K562 (cell line): Measurements from ENCODE around the gene COP1. TPM values are rescaled to one million over a fixed set of nuclear protein-coding genes. Genes with fewer than 3 reads are reported as not detected.
A peak's percentile ranks its signal among the peaks of the same experiment; 100 is the strongest.

Source experiments
- ATAC-seq: fragments of 200-7000 bp; cut with Tn5 transposase; 3 replicates; pipeline ENCODE4 v1.9.1; 2020; ENCODE audit warnings: moderate library complexity
- Bru-seq: library from RNA; stranded (reverse); fragments of 400-500 nt; gene quantifications from one replicate; lab custom pipeline; 2021; lab: Mats Ljungman, UMichigan
- BruChase-seq, 2 experiments: library from RNA; stranded (reverse); fragments of 400-500 nt; gene quantifications; one replicate each; lab custom pipeline; 2021; lab: Mats Ljungman, UMichigan
- BruUV-seq: library from RNA; stranded (reverse); fragments of 400-500 nt; replicated peaks from 2 replicates; lab custom pipeline; 2021; lab: Mats Ljungman, UMichigan
- CTCF ChIA-PET: fragments of 300-600 bp; formaldehyde crosslinking; extraction: SDS; loops from one replicate; lab custom pipeline; 2021; ENCODE audit warnings: low intra/inter-chr PET ratio; lab: Yijun Ruan, JAX
- POLR2A ChIA-PET: fragments of 300-600, 350-650 bp; sonication (Branson Sonifier 250); formaldehyde crosslinking; extraction: SDS; loops from one replicate; lab custom pipeline; 2021; ENCODE audit warnings: antibody characterized with exemption, inconsistent platforms; lab: Yijun Ruan, JAX
- DNase-seq, 4 experiments: peaks; one replicate each; pipeline versions ENCODE4 v3.0.0 to v3.0.0-alpha.2; 2011 to 2018; ENCODE audit warnings: low spot score in 3 of 4, mixed read lengths in 3 of 4; ENCODE audit errors: extremely low read depth in 1 of 4
- FAIRE-seq: peaks from 2 replicates; lab custom pipeline; 2011; peaks lifted over from hg19 to GRCh38; lab: Jason Lieb, UNC
- H2AFZ ChIP-seq: 2 replicates; pipeline ENCODE4 v1.6.0; 2011; ENCODE audit warnings: low read depth, low read length, control low read depth, inconsistent platforms
- H3K27ac ChIP-seq: fragments of 200-600 bp; 3 replicates; pipeline ENCODE4 v1.8.0; 2011; ENCODE audit warnings: low read depth, mild to moderate bottlenecking, control low read depth, inconsistent platforms, low read length, moderate library complexity, mixed read lengths; ENCODE audit errors: extremely low read depth
- H3K27me3 ChIP-seq, 2 experiments: fragments of 300-600 bp in 1 of 2; 2 replicates in 1 of 2; 3 replicates in 1 of 2; pipeline versions ENCODE4 v1.6.0 to v1.8.0; 2011; ENCODE audit warnings: inconsistent platforms in 2 of 2, low read length in 2 of 2, mild to moderate bottlenecking in 1 of 2, mixed read lengths in 1 of 2, moderate library complexity in 1 of 2; ENCODE audit not compliant: control insufficient read depth in 2 of 2, insufficient read depth in 2 of 2
- H3K36me3 ChIP-seq: fragments of 300-600 bp; 3 replicates; pipeline ENCODE4 v1.8.0; 2011; ENCODE audit warnings: mild to moderate bottlenecking, low read length, inconsistent platforms; ENCODE audit not compliant: control insufficient read depth, insufficient read depth
- H3K4me1 ChIP-seq, 2 experiments: fragments of 200-600 bp in 1 of 2; replicated peaks in 1 of 2; 2 replicates in 1 of 2; 3 replicates in 1 of 2; pipeline versions ENCODE4 v1.5.1 to v1.8.0; 2011; ENCODE audit warnings: inconsistent platforms in 2 of 2, low read length in 2 of 2, mild to moderate bottlenecking in 1 of 2, mixed read lengths in 1 of 2, moderate library complexity in 1 of 2; ENCODE audit not compliant: control insufficient read depth in 2 of 2, insufficient read depth in 2 of 2
- H3K4me2 ChIP-seq: 2 replicates; pipeline ENCODE4 v1.6.1; 2011; ENCODE audit warnings: low read length, control low read depth, inconsistent platforms, mixed read lengths; ENCODE audit not compliant: insufficient read depth
- H3K4me3 ChIP-seq: fragments of 200-600 bp; sonication (generic), shearing (Covaris generic); 2 replicates; pipeline ENCODE4 v1.5.1; 2016; ENCODE audit warnings: control low read depth, inconsistent platforms
- H3K79me2 ChIP-seq: fragments of 200-600 bp; 3 replicates; pipeline ENCODE4 v1.8.0; 2011; ENCODE audit warnings: low read length, inconsistent platforms; ENCODE audit not compliant: control insufficient read depth, insufficient read depth
- H3K9ac ChIP-seq, 2 experiments: 2 replicates each; pipeline versions ENCODE4 v1.6.0 to v1.6.1; 2011; ENCODE audit warnings: low read depth in 2 of 2, low read length in 2 of 2, control low read depth in 1 of 2, inconsistent platforms in 1 of 2, mild to moderate bottlenecking in 1 of 2, mixed read lengths in 1 of 2; ENCODE audit not compliant: insufficient read depth in 1 of 2
- H3K9me1 ChIP-seq: one replicate; pipeline ENCODE4 v1.6.0; 2011; ENCODE audit warnings: inconsistent platforms, mild to moderate bottlenecking, low read length, moderate library complexity; ENCODE audit not compliant: control insufficient read depth, insufficient read depth
- H3K9me3 ChIP-seq: replicated peaks from 2 replicates; pipeline ENCODE4 v1.5.1; 2011; ENCODE audit warnings: low read depth, low read length, inconsistent platforms; ENCODE audit not compliant: control insufficient read depth, insufficient read depth
- H4K20me1 ChIP-seq: replicated peaks from 2 replicates; pipeline ENCODE4 v1.6.1; 2011; ENCODE audit warnings: low read length, inconsistent platforms, mixed read lengths; ENCODE audit not compliant: control insufficient read depth, insufficient read depth
- GATAD2B ChIP-seq: fragments of 450-650 bp; IDR thresholded peaks from 2 replicates; pipeline ENCODE4 v1.6.1; 2017; ENCODE audit warnings: mild to moderate bottlenecking, borderline replicate concordance
- HDAC3 ChIP-seq: fragments of 450-650 bp; IDR thresholded peaks from 2 replicates; pipeline ENCODE4 v1.6.1; 2018; ENCODE audit warnings: borderline replicate concordance, mild to moderate bottlenecking, moderate library complexity; ENCODE audit not compliant: partially characterized antibody
- NCOA6 ChIP-seq: fragments of 450-650 bp; IDR thresholded peaks from 2 replicates; pipeline ENCODE4 v1.6.1; 2017; ENCODE audit warnings: mild to moderate bottlenecking
- POLR2AphosphoS5 ChIP-seq: IDR thresholded peaks from 2 replicates; pipeline ENCODE4 v1.6.1; 2011; ENCODE audit warnings: mild to moderate bottlenecking, low read depth, low read length, moderate library complexity; ENCODE audit not compliant: control insufficient read depth, insufficient read depth
- SIN3A ChIP-seq, 2 experiments: fragments of 150-350 bp in 1 of 2; IDR thresholded peaks; 2 replicates each; pipeline ENCODE4 v1.6.1; 2011 to 2016; ENCODE audit warnings: borderline replicate concordance in 2 of 2, low read depth in 2 of 2, low read length in 2 of 2, mild to moderate bottlenecking in 2 of 2, moderate library complexity in 2 of 2; ENCODE audit not compliant: control insufficient read depth in 1 of 2
- SMAD4 ChIP-seq: fragments of 250-450 bp; sonication (Bioruptor Pico); conservative IDR thresholded peaks from 2 replicates; pipeline ENCODE4 v1.8.0; 2021; ENCODE audit warnings: inconsistent platforms, mild to moderate bottlenecking, moderate library complexity
- WGBS: fragments of 100-300 bp; shearing (Covaris generic); methylation state at CpG from one replicate; pipeline ENCODE4 v1.1.6; 2016; ENCODE audit warnings: low coverage, mixed read lengths; ENCODE audit not compliant: insufficient coverage; ENCODE audit errors: missing lambda C conversion rate; 5-methylcytosine and 5-hydroxymethylcytosine counted together
- in situ Hi-C: fragments of 300-500 bp; cut with MboI; formaldehyde crosslinking; loops from 4 replicates; pipeline ENCODE4 v1.15.0; 2018; ENCODE audit warnings: inconsistent platforms, mixed read lengths
- intact Hi-C: fragments of 100-400 bp; cut with micrococcal nuclease; formaldehyde crosslinking; loops from 2 replicates; pipeline ENCODE4 v1.14.2; 2022
- long read RNA-seq, 3 experiments: library from polyadenylated mRNA in 2 of 3; library from RNA in 1 of 3; unstranded in 2 of 3; stranded (forward) in 1 of 3; transcript quantifications; one replicate each; pipeline ENCODE4 v2.0.0, GENCODE V29; 2019 to 2022
- polyA minus RNA-seq, 3 experiments: library from RNA; depleted of rRNA, polyadenylated mRNA; stranded (reverse); fragments of >200 nt; gene quantifications; 2 replicates each; pipeline ENCODE4 v1.2.3, GENCODE V29; 2011
- polyA plus RNA-seq, 8 experiments: library from polyadenylated mRNA; depleted of rRNA in 4 of 8; stranded (reverse) in 5 of 8; unstranded in 3 of 8; fragments of >200 nt; fragmentation: Nextera tagmentation in 2 of 8; fragmentation: Illumina TruSeq in 1 of 8; extraction: Ambion mirVana in 2 of 8; extraction: Trizol in 1 of 8; gene quantifications; 2 replicates each; pipeline versions ENCODE4 v1.2.1 to v1.2.3, GENCODE V29; 2011 to 2014; ENCODE audit warnings: inconsistent platforms in 1 of 8, missing spikeins in 1 of 8
- total RNA-seq, 7 experiments: library from RNA; depleted of rRNA in 6 of 7; stranded (reverse); fragments of >200 nt in 6 of 7; fragmentation: Illumina TruSeq in 2 of 7; extraction: Trizol in 2 of 7; gene quantifications; 2 replicates each; pipeline versions ENCODE4 v1.2.1 to v1.2.3, GENCODE V29; 2011 to 2021; ENCODE audit warnings: low replicate concordance in 1 of 7
- TF ChIP-seq, protein P1 (sequence below): IDR thresholded peaks from 2 replicates; pipeline ENCODE4 v1.6.1; 2016; ENCODE audit warnings: missing genetic modification characterization, missing compliant biosample characterization

Gene COP1
- 123 and 224 TPM in 2 replicates for total RNA-seq (2011; cell fraction: chromatin; rRNA removed; ENCODE audit: low replicate concordance)
- total RNA-seq (2011; cell fraction: nucleolus; rRNA removed), result 57.4 and 60.3 TPM in 2 replicates
- 81.3 and 89.8 TPM in 2 replicates for total RNA-seq (2011; cell fraction: nucleoplasm; rRNA removed)
- total RNA-seq (2014; rRNA removed) (39.1 and 54.6 TPM in 2 replicates), total RNA-seq (2014; rRNA removed; fragmentation: Illumina TruSeq; extraction: Trizol) (77.7 and 90.3 TPM in 2 replicates), total RNA-seq (2015; rRNA removed; fragmentation: Illumina TruSeq; extraction: Trizol) (74.6 and 77.1 TPM in 2 replicates), total RNA-seq (2021) (53.8 and 58.6 TPM in 2 replicates), polyA plus RNA-seq (2011; rRNA removed) (60.6 and 60.8 TPM in 2 replicates), polyA plus RNA-seq (2014; fragmentation: Illumina TruSeq; extraction: Trizol) (56.3 and 58.6 TPM in 2 replicates), polyA plus RNA-seq (2014; fragmentation: Nextera tagmentation; extraction: Ambion mirVana) (10 to 100 TPM; 25.8 to 29.5 TPM), polyA plus RNA-seq (2014; rRNA removed) (43.7 and 46.5 TPM in 2 replicates), polyA minus RNA-seq (2011; rRNA and poly(A)+ RNA removed) (151 and 181 TPM in 2 replicates), Bru-seq, nascent RNA (percentile 85 among the genes with signal in this experiment), BruChase-seq, experiment 1, labeled RNA remaining after a 2-hour chase (percentile 91 among the genes with signal in this experiment), BruChase-seq, experiment 2, labeled RNA remaining after a 6-hour chase (percentile 88 among the genes with signal in this experiment)
- polyA plus RNA-seq (2011; cell fraction: cytosol; rRNA removed), result 20.1 and 43.7 TPM in 2 replicates
- polyA plus RNA-seq (2011; cell fraction: nucleus; rRNA removed), result 22.1 and 43.6 TPM in 2 replicates
- polyA plus RNA-seq (2012), result 53.4 and 55.8 TPM in 2 replicates
- 38.4 and 46.2 TPM in 2 replicates for polyA minus RNA-seq (2011; cell fraction: cytosol; rRNA and poly(A)+ RNA removed)
- 82.7 and 136 TPM in 2 replicates for polyA minus RNA-seq (2011; cell fraction: nucleus; rRNA and poly(A)+ RNA removed)
- long read RNA-seq, experiment 1, transcript COP1-201 (19 exons, 2,124 nt), result minor isoform, 19 of 412 reads
- long read RNA-seq, experiment 1, transcript COP1-204 (20 exons, 3,033 nt), result major isoform, 158 of 412 reads
- long read RNA-seq, experiment 1, partial matches to known transcripts, result 12 of 412 reads
- long read RNA-seq, experiment 1, other reads (novel, unspliced or antisense), result 217 of 412 reads
- long read RNA-seq, experiment 2, transcript COP1-204 (20 exons, 3,033 nt), result major isoform, 15 of 59 reads
- long read RNA-seq, experiment 2, partial matches to known transcripts, result 7 of 59 reads
- long read RNA-seq, experiment 2, other reads (novel, unspliced or antisense), result 35 of 59 reads
- long read RNA-seq, experiment 3, transcript COP1-204 (20 exons, 3,033 nt), result major isoform, 10 of 49 reads
- long read RNA-seq, experiment 3, partial matches to known transcripts, result 14 of 49 reads
- long read RNA-seq, experiment 3, other reads (novel, unspliced or antisense), result 21 of 49 reads

DNA sequence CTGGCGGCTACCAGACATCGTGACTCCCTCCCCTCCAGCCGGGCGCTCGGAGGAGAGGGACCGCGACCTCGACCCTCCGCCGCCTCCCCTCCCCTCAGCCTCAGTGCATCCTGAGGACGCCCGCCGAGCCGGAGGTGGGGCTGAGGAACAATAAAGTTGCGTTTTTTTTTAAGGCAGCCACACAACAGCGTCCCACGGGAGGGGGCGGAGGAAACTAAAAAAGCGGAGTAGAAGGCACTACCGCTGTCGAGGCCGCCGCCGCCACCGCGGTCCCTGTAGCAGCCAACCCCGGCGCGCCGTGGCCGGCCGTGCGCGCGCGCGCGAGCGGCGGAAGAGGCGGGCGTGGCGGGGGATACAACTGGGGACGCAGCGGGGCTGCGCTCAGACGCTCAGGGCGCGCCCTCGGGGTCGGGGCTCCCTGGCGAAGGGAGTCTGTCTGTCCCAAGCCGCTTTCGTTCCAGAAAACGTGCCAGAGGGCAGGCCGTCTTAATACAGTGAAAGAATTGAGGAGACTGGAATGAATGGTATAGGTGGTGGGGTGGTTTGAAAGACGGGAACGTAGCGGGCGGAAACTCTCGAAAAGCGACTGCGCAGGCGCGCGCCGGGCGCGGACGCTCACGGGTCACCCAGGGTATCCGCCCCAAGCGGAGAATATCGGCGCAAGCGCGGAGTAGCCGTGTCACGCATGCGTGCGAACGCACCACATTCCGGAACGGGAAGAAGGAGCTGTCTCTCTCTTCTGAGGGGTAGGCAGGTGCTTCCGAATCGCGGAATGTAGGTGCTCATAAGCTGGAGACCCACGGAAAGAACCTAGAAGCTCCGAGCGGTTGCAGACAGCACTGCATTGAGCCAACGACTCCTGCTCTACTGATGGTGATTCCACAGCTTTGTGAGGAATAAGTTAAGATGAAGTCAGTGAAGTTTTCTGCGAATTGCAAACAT is at the start of gene COP1:
TSS of gene COP1 (minus strand) at position 326 of the 942 bp plus-strand sequence. CDS start at position 18, 308 bp downstream.
- CTCF ChIA-PET, result no interaction called here
- Histone ChIP-seq H3K27me3 (no peaks in the 10 kb centered on the region), H4K20me1 (peaks cover 9% of the 10 kb centered on the region; the same call in 1 of the 2 replicates), H3K9me3 (no peaks in the 10 kb centered on the region), H2AFZ (peak within 1 kb of the TSS; percentile 98), H3K4me2 (peak within 1 kb of the TSS; percentile 96), H3K9ac (peak within 1 kb of the TSS; percentile 89 to 98), H3K27ac (peak within 1 kb of the TSS; percentile 91), H3K4me1 (peaks cover 4 to 21% of the 10 kb centered on the region in 2 experiments; a peak in 3 of 5 replicates), H3K9me1 (no peaks in the 10 kb centered on the region), H3K79me2 (peaks cover 62% of the 10 kb centered on the region), H3K36me3 (no peaks in the 10 kb centered on the region), H3K4me3 (peak within 1 kb of the TSS; percentile 85)
- peak; percentile 92 for ATAC-seq
- intact Hi-C loops, result loop anchor here (5.0 kb wide), 1 partner anchor 90 kb away; no protein-coding TSS in a partner anchor
- BruUV-seq, result no TSS peak
- peak; percentile 95 for FAIRE-seq
- in situ Hi-C loops, result no loop called here
- under 1% methylated on average over 87 of the region's 92 CpGs for WGBS
- POLR2A ChIA-PET, result interaction anchor here (0.7 to 2.3 kb wide), 17 partner anchors 9 to 710 kb away, joined by 3 to 20 read pairs (median 4); no protein-coding TSS in a partner anchor
- DNase-seq, result peak; percentile 97 to 99 (median 98)
- TF ChIP-seq SMAD4 (CRISPR knock-in tag) (peak; percentile 78), NCOA6 (no peak), GATAD2B (peak; percentile 67; the same call in 1 of the 2 replicates), POLR2AphosphoS5 (peak; percentile 91), SIN3A (IDR thresholded peaks at IDR 0.05; ENCODE audit: borderline replicate concordance in 2 of 2, control insufficient read depth in 1 of 2, low read depth in 2 of 2, low read length in 2 of 2) (peak; percentile 73 to 91; a peak in 2 of 4 replicates), HDAC3 (no peak)
- TF ChIP-seq, protein P1, sequence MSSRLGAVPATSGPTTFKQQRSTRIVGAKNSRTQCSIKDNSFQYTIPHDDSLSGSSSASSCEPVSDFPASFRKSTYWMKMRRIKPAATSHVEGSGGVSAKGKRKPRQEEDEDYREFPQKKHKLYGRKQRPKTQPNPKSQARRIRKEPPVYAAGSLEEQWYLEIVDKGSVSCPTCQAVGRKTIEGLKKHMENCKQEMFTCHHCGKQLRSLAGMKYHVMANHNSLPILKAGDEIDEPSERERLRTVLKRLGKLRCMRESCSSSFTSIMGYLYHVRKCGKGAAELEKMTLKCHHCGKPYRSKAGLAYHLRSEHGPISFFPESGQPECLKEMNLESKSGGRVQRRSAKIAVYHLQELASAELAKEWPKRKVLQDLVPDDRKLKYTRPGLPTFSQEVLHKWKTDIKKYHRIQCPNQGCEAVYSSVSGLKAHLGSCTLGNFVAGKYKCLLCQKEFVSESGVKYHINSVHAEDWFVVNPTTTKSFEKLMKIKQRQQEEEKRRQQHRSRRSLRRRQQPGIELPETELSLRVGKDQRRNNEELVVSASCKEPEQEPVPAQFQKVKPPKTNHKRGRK (tag), result no peak
